Neural progenitor cell (in vitro differentiated cells): ENCODE data around the gene DMAC2L. TPM values are rescaled to one million over a fixed set of nuclear protein-coding genes. Genes with fewer than 3 reads are reported as not detected.

Source experiments
- DNase-seq: peaks from one replicate; pipeline ENCODE4 v3.0.0-alpha.2; 2016; ENCODE audit warnings: low spot score
- H2AFZ ChIP-seq: fragments of 200-600 bp; sonication (generic); replicated peaks from 2 replicates; pipeline ENCODE4 v1.6.1; 2016; ENCODE audit warnings: antibody characterized with exemption
- H3F3A ChIP-seq: fragments of 200-600 bp; sonication (generic); 2 replicates; pipeline ENCODE4 v1.6.1; 2016; ENCODE audit warnings: antibody characterized with exemption, low read depth
- H3K27ac ChIP-seq: fragments of 200-600 bp; sonication (generic); 2 replicates; pipeline ENCODE4 v1.5.1; 2016; ENCODE audit warnings: mild to moderate bottlenecking
- H3K27me3 ChIP-seq: fragments of 200-600 bp; sonication (generic); 2 replicates; pipeline ENCODE4 v1.6.1; 2016; ENCODE audit warnings: mild to moderate bottlenecking, moderate library complexity
- H3K36me3 ChIP-seq: fragments of 200-600 bp; sonication (generic); 2 replicates; pipeline ENCODE4 v1.5.1; 2016
- H3K4me1 ChIP-seq: fragments of 200-600 bp; sonication (generic); 2 replicates; pipeline ENCODE4 v1.6.1; 2016; ENCODE audit warnings: mixed run types
- H3K4me2 ChIP-seq: fragments of 200-600 bp; sonication (generic); 2 replicates; pipeline ENCODE4 v1.6.1; 2016
- H3K4me3 ChIP-seq: fragments of 200-600 bp; sonication (generic); 2 replicates; pipeline ENCODE4 v1.5.1; 2016
- H3K79me2 ChIP-seq: fragments of 200-600 bp; sonication (generic); 2 replicates; pipeline ENCODE4 v1.6.1; 2016; ENCODE audit warnings: low read depth
- H3K9ac ChIP-seq: fragments of 200-600 bp; sonication (generic); 2 replicates; pipeline ENCODE4 v1.6.1; 2016
- H3K9me3 ChIP-seq: fragments of 200-600 bp; sonication (generic); 2 replicates; pipeline ENCODE4 v1.5.1; 2016; ENCODE audit warnings: low read depth
- H4K20me1 ChIP-seq: fragments of 200-600 bp; sonication (generic); 2 replicates; pipeline ENCODE4 v1.6.1; 2016; ENCODE audit warnings: low read depth
- H3K27ac Mint-ChIP-seq: 3 replicates; pipeline ENCODE4 v1.8.0; 2021; ENCODE audit warnings: mixed read lengths
- H3K27me3 Mint-ChIP-seq: 2 replicates; pipeline ENCODE4 v1.8.0; 2022; ENCODE audit warnings: low read depth, mild to moderate bottlenecking, inconsistent platforms, moderate library complexity, mixed read lengths; ENCODE audit not compliant: insufficient read depth
- H3K36me3 Mint-ChIP-seq: 3 replicates; pipeline ENCODE4 v1.8.0; 2021; ENCODE audit warnings: mixed read lengths
- H3K4me1 Mint-ChIP-seq: 3 replicates; pipeline ENCODE4 v1.8.0; 2021; ENCODE audit warnings: mixed read lengths
- H3K4me3 Mint-ChIP-seq: 3 replicates; pipeline ENCODE4 v1.8.0; 2021; ENCODE audit warnings: mild to moderate bottlenecking, moderate library complexity, mixed read lengths
- H3K9me3 Mint-ChIP-seq: 3 replicates; pipeline ENCODE4 v1.8.0; 2020; ENCODE audit warnings: mixed read lengths
- CTCF ChIP-seq: fragments of 200-600 bp; sonication (generic); IDR thresholded peaks from 2 replicates; pipeline ENCODE4 v1.5.1; 2017; ENCODE audit warnings: antibody characterized with exemption, mild to moderate bottlenecking
- EZH2 ChIP-seq: fragments of 200-600 bp; sonication (generic); IDR thresholded peaks from 2 replicates; pipeline ENCODE4 v1.6.1; 2017; ENCODE audit warnings: antibody characterized with exemption, mild to moderate bottlenecking, moderate library complexity
- EZH2phosphoT487 ChIP-seq: fragments of 200-600 bp; sonication (generic); IDR thresholded peaks from 2 replicates; pipeline ENCODE4 v1.6.1; 2017; ENCODE audit warnings: antibody characterized with exemption
- total RNA-seq: library from RNA; depleted of rRNA; stranded (reverse); fragments of >200 nt; gene quantifications from 2 replicates; pipeline ENCODE4 v1.2.3, GENCODE V29; 2015; ENCODE audit warnings: low replicate concordance

DMAC2L gene
- total RNA-seq, 1 donor from 2014 or later = 17.6 TPM

GRCh38 chr14:50319721-50320120 is 7.6 kb downstream of the DMAC2L start:
- Mint-ChIP-seq H3K27me3 (peaks cover 2% of the 10 kb centered on the region), H3K27ac (no peak overlapping the region), H3K9me3 (peaks cover 11% of the 10 kb centered on the region), H3K36me3 (peaks cover 16% of the 10 kb centered on the region), H3K4me3 (no peak overlapping the region), H3K4me1 (no peaks in the 10 kb centered on the region)
- Histone ChIP-seq H3K4me2 (no peak overlapping the region), H3K9ac (no peak overlapping the region), H3K4me1 (no peaks in the 10 kb centered on the region), H3K9me3 (no peaks in the 10 kb centered on the region), H3K4me3 (no peak overlapping the region), H2AFZ (no peak overlapping the region), H3K27ac (no peak overlapping the region), H3F3A (peaks cover 11% of the 10 kb centered on the region), H3K36me3 (no peaks in the 10 kb centered on the region), H4K20me1 (peaks cover 3% of the 10 kb centered on the region), H3K79me2 (peaks cover 32% of the 10 kb centered on the region), H3K27me3 (no peaks in the 10 kb centered on the region)
- DNase-seq = no peak
- TF ChIP-seq EZH2phosphoT487 (no peak), EZH2 (no peak), CTCF (no peak)

- H3K27me3 ChIP-seq = no peaks in the 10 kb centered on the region
- Mint-ChIP-seq H3K4me3 (no peak overlapping the region), H3K9me3 (peaks cover 11% of the 10 kb centered on the region), H3K27ac (no peak overlapping the region), H3K4me1 (no peaks in the 10 kb centered on the region), H3K36me3 (peaks cover 16% of the 10 kb centered on the region), H3K27me3 (peaks cover 2% of the 10 kb centered on the region)
- peaks cover 11% of the 10 kb centered on the region for H3F3A ChIP-seq
- no peak overlapping the region for H3K27ac ChIP-seq
- no peak overlapping the region for H3K4me3 ChIP-seq
- H3K4me2 ChIP-seq = no peak overlapping the region
- H3K36me3 ChIP-seq = no peaks in the 10 kb centered on the region
- H3K79me2 ChIP-seq = peaks cover 32% of the 10 kb centered on the region
- no peak for DNase-seq
- H3K9ac ChIP-seq = no peak overlapping the region
- H3K9me3 ChIP-seq = no peaks in the 10 kb centered on the region
- H4K20me1 ChIP-seq = peaks cover 3% of the 10 kb centered on the region
- TF ChIP-seq EZH2phosphoT487 = no peak
- TF ChIP-seq CTCF = no peak
- no peak for TF ChIP-seq EZH2
- no peak overlapping the region for H2AFZ ChIP-seq
- H3K4me1 ChIP-seq = no peaks in the 10 kb centered on the region
Observed at GRCh38 chr14:50320283-50320682, 8.2 kb downstream of the DMAC2L start.

GRCh38 chr14:50321009-50321660 is 9.0 kb downstream of the DMAC2L start:
- Histone ChIP-seq H2AFZ (no peak overlapping the region), H3K4me1 (no peaks in the 10 kb centered on the region), H3K9ac (no peak overlapping the region), H3K4me3 (no peak overlapping the region), H3K27ac (no peak overlapping the region), H3K79me2 (peaks cover 32% of the 10 kb centered on the region), H3K9me3 (no peaks in the 10 kb centered on the region), H4K20me1 (peaks cover 3% of the 10 kb centered on the region), H3F3A (peaks cover 11% of the 10 kb centered on the region), H3K27me3 (no peaks in the 10 kb centered on the region), H3K36me3 (no peaks in the 10 kb centered on the region), H3K4me2 (no peak overlapping the region)
- Mint-ChIP-seq H3K4me3 (no peak overlapping the region), H3K4me1 (no peaks in the 10 kb centered on the region), H3K27ac (no peak overlapping the region), H3K9me3 (peaks cover 5% of the 10 kb centered on the region), H3K36me3 (peaks cover 14% of the 10 kb centered on the region), H3K27me3 (peaks cover 2% of the 10 kb centered on the region)
- peak; percentile 88 for TF ChIP-seq CTCF
- TF ChIP-seq EZH2phosphoT487 = no peak
- TF ChIP-seq EZH2 = no peak
- DNase-seq = peak; percentile 75
